Panc1 (cell line): ENCODE data around the gene NOX3. TPM values are rescaled to one million over a fixed set of nuclear protein-coding genes. Genes with fewer than 3 reads are reported as not detected.

ENCODE experiments used
- ATAC-seq: fragments of 200-7000 bp; cut with Tn5 transposase; 2 replicates; pipeline ENCODE4 v1.9.1; 2020; ENCODE audit warnings: mild to moderate bottlenecking, moderate library complexity
- BruUV-seq: library from RNA; stranded (reverse); fragments of 400-500 nt; replicated peaks from 2 replicates; lab custom pipeline; 2021; lab: Mats Ljungman, UMichigan
- CTCF ChIA-PET: fragments of 300-600 bp; sonication (Branson Sonifier 250); formaldehyde crosslinking; loops from one replicate; lab custom pipeline; 2022; ENCODE audit warnings: antibody characterized with exemption; lab: Charles Lee
- POLR2A ChIA-PET: fragments of 300-600 bp; sonication (Branson Sonifier 250); formaldehyde crosslinking; loops from one replicate; lab custom pipeline; 2022; ENCODE audit warnings: antibody characterized with exemption; lab: Charles Lee
- DNase-seq: peaks from one replicate; pipeline ENCODE4 v3.0.0-alpha.2; 2010; ENCODE audit warnings: low read depth, low spot score
- H3K27ac ChIP-seq: 2 replicates; pipeline ENCODE4 v1.5.1; 2011; ENCODE audit warnings: mild to moderate bottlenecking, low read length, inconsistent platforms
- H3K27me3 ChIP-seq: fragments of 200-500 bp; sonication (Bioruptor generic); 2 replicates; pipeline ENCODE4 v1.6.0; 2014; ENCODE audit warnings: low read length, inconsistent platforms; ENCODE audit not compliant: control insufficient read depth, insufficient read depth
- H3K36me3 ChIP-seq: fragments of 200-500 bp; sonication (Bioruptor generic); 2 replicates; pipeline ENCODE4 v1.5.1; 2014; ENCODE audit warnings: inconsistent platforms, mild to moderate bottlenecking, low read length, moderate library complexity; ENCODE audit not compliant: control insufficient read depth, insufficient read depth
- H3K4me1 ChIP-seq: 2 replicates; pipeline ENCODE4 v1.5.1; 2011; ENCODE audit warnings: inconsistent platforms, mild to moderate bottlenecking, low read length, moderate library complexity; ENCODE audit not compliant: control insufficient read depth, insufficient read depth
- H3K4me3 ChIP-seq, 2 experiments: 2 replicates each; pipeline ENCODE4 v1.5.1; 2011 to 2012; ENCODE audit warnings: low read depth in 2 of 2, low read length in 2 of 2, mild to moderate bottlenecking in 2 of 2, inconsistent platforms in 1 of 2, moderate library complexity in 1 of 2
- H3K9me3 ChIP-seq: fragments of 200-500 bp; sonication (Bioruptor generic); 2 replicates; pipeline ENCODE4 v1.5.1; 2014; ENCODE audit warnings: low read depth, mild to moderate bottlenecking, inconsistent platforms, low read length, moderate library complexity; ENCODE audit not compliant: control insufficient read depth, insufficient read depth
- POLR2AphosphoS5 ChIP-seq: IDR thresholded peaks from 2 replicates; pipeline ENCODE4 v1.6.1; 2012; ENCODE audit warnings: mild to moderate bottlenecking, low read depth, low read length, moderate library complexity
- SIN3A ChIP-seq: IDR thresholded peaks from 2 replicates; pipeline ENCODE4 v1.6.1; 2012; ENCODE audit warnings: low read depth, mild to moderate bottlenecking, low read length, moderate library complexity, borderline replicate concordance; ENCODE audit not compliant: insufficient read depth
- TCF7L2 ChIP-seq: IDR thresholded peaks from 2 replicates; pipeline ENCODE4 v1.6.1; 2011; ENCODE audit warnings: mild to moderate bottlenecking, low read depth, low read length, inconsistent platforms
- in situ Hi-C: cut with HindIII; loops from 2 replicates; pipeline ENCODE4 v1.10.0; 2016; ENCODE audit warnings: low sequenced_read_pairs, low pct_unique_long_range_greater_than_20kb
- intact Hi-C: fragments of 100-400 bp; cut with micrococcal nuclease; formaldehyde crosslinking; loops from one replicate; pipeline ENCODE4 v1.10.0; 2022; ENCODE audit not compliant: unreplicated experiment
- total RNA-seq: library from RNA; stranded (reverse); gene quantifications from one replicate; pipeline ENCODE4 v1.2.1, GENCODE V29; 2021; ENCODE audit not compliant: unreplicated experiment
- TF ChIP-seq, protein P1 (sequence below): fragments of 450-650 bp; IDR thresholded peaks from 2 replicates; pipeline ENCODE4 v1.5.1; 2017; ENCODE audit warnings: mild to moderate bottlenecking
- TF ChIP-seq, protein P2 (sequence below), 2 experiments: IDR thresholded peaks; 2 replicates each; pipeline ENCODE4 v1.6.1; 2011 to 2012; ENCODE audit warnings: low read depth in 2 of 2, control low read depth in 1 of 2, low read length in 1 of 2, mild to moderate bottlenecking in 1 of 2, moderate library complexity in 1 of 2; ENCODE audit not compliant: insufficient read depth in 1 of 2

The NOX3 gene
- total RNA-seq, 1 experiment from 2014 or later, result not detected

DNA sequence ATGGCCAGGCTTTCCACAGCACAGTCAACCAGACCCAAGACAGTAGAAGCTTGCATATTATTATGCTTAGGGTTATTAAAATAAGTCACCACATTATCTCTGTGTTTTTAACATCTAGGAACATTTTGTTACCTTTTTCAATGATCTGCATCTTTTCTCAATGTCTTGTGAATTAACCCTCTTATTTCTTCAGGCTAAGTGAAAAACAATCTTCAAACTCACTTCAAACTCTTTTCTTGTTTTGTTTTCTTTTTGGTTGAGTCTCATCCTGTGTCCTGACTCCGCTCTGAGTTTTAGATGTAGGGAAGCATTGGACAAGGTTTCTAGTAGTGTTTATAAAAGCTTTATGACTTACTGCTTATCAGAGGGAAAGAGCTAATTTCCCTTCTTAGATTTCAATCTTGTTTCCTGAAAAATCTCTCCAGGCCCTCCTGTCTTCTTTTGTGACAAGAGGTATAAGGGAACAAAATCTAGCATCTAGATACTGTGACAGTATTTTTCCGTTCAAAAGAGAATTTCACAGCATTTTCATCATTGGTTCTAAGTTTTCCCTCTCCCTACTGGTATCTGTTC lies 26.2 kb downstream of the NOX3 start:
- in situ Hi-C loops, result no loop called here
- no peak overlapping the region for H3K4me3 ChIP-seq
- no TSS peak for BruUV-seq
- H3K9me3 ChIP-seq, result no peaks in the 10 kb centered on the region
- ATAC-seq (no peak), DNase-seq (no peak)
- POLR2A ChIA-PET, result no interaction called here
- H3K27me3 ChIP-seq, result no peaks in the 10 kb centered on the region
- intact Hi-C loops, result no loop called here
- TF ChIP-seq, protein P1, sequence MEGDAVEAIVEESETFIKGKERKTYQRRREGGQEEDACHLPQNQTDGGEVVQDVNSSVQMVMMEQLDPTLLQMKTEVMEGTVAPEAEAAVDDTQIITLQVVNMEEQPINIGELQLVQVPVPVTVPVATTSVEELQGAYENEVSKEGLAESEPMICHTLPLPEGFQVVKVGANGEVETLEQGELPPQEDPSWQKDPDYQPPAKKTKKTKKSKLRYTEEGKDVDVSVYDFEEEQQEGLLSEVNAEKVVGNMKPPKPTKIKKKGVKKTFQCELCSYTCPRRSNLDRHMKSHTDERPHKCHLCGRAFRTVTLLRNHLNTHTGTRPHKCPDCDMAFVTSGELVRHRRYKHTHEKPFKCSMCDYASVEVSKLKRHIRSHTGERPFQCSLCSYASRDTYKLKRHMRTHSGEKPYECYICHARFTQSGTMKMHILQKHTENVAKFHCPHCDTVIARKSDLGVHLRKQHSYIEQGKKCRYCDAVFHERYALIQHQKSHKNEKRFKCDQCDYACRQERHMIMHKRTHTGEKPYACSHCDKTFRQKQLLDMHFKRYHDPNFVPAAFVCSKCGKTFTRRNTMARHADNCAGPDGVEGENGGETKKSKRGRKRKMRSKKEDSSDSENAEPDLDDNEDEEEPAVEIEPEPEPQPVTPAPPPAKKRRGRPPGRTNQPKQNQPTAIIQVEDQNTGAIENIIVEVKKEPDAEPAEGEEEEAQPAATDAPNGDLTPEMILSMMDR, result no peak
- TF ChIP-seq SIN3A (no peak), TCF7L2 (no peak), POLR2AphosphoS5 (no peak)
- TF ChIP-seq, protein P2, sequence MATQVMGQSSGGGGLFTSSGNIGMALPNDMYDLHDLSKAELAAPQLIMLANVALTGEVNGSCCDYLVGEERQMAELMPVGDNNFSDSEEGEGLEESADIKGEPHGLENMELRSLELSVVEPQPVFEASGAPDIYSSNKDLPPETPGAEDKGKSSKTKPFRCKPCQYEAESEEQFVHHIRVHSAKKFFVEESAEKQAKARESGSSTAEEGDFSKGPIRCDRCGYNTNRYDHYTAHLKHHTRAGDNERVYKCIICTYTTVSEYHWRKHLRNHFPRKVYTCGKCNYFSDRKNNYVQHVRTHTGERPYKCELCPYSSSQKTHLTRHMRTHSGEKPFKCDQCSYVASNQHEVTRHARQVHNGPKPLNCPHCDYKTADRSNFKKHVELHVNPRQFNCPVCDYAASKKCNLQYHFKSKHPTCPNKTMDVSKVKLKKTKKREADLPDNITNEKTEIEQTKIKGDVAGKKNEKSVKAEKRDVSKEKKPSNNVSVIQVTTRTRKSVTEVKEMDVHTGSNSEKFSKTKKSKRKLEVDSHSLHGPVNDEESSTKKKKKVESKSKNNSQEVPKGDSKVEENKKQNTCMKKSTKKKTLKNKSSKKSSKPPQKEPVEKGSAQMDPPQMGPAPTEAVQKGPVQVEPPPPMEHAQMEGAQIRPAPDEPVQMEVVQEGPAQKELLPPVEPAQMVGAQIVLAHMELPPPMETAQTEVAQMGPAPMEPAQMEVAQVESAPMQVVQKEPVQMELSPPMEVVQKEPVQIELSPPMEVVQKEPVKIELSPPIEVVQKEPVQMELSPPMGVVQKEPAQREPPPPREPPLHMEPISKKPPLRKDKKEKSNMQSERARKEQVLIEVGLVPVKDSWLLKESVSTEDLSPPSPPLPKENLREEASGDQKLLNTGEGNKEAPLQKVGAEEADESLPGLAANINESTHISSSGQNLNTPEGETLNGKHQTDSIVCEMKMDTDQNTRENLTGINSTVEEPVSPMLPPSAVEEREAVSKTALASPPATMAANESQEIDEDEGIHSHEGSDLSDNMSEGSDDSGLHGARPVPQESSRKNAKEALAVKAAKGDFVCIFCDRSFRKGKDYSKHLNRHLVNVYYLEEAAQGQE (IDR thresholded peaks at IDR 0.05; ENCODE audit: insufficient read depth in 1 of 2, low read depth in 2 of 2, low read length in 1 of 2), result no peak
- H3K36me3 ChIP-seq, result no peaks in the 10 kb centered on the region
- CTCF ChIA-PET, result interaction anchor here (0.6 kb wide), 1 partner anchor 454 kb away, joined by 3 read pairs; no protein-coding TSS in a partner anchor
- no peak overlapping the region for H3K27ac ChIP-seq
- H3K4me1 ChIP-seq, result no peaks in the 10 kb centered on the region

DNA sequence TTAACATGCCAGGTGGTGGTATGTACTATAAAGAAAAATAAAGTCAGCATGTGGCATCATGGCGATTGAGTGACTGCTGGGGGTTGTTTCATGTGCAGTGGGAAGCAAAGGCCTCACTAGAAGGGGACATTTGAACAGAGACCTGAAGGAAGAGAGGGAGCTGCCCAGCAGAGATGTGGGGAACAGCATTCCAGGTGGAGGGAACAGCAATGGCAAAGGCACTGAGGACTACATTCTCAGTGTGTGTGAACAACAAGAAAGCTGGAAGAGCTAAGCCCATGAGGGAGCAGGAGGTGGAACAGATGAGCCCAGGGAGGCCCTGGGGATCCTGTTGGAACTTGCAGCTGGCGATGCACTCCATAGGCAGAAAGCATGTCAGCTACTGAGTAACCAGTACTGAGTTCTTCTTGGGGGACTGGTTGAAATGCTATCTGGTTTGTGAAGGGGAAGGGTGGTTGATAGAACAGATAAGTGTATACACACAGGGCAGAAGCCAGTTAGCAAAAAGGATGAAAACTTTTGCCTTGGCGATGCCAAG lies 29.2 kb downstream of the NOX3 start:
- DNase-seq, result no peak
- no peaks in the 10 kb centered on the region for H3K36me3 ChIP-seq
- H3K4me3 ChIP-seq, result no peak overlapping the region
- TF ChIP-seq, protein P2 (IDR thresholded peaks at IDR 0.05; ENCODE audit: insufficient read depth in 1 of 2, low read depth in 2 of 2, low read length in 1 of 2), result no peak
- TF ChIP-seq, protein P1, result no peak
- TF ChIP-seq POLR2AphosphoS5 (no peak), SIN3A (no peak), TCF7L2 (no peak)
- H3K27ac ChIP-seq, result no peak overlapping the region
- H3K4me1 ChIP-seq, result no peaks in the 10 kb centered on the region
- no peaks in the 10 kb centered on the region for H3K9me3 ChIP-seq
- intact Hi-C loops (no loop called here), in situ Hi-C loops (no loop called here)
- BruUV-seq, result no TSS peak
- CTCF ChIA-PET, result no interaction called here
- no peak for ATAC-seq
- no peaks in the 10 kb centered on the region for H3K27me3 ChIP-seq
- POLR2A ChIA-PET, result no interaction called here
